Stimulated activated naive CD8-positive, alpha-beta T cell treated with anti-CD3 and anti-CD28 coated beads, Interleukin-15, Interleukin-2, amounts not matched to agents 100 U/mL and 50 U/mL, for 24 hours (primary cell): ENCODE measurements around the gene ZYG11B.
"Not testable (repeated sequence)": the region's sequence is repeated elsewhere in the genome, so short reads cannot be mapped to it uniquely, and the experiment has no call there.

ENCODE experiments used
- ATAC-seq: fragments of 150-1000 bp; cut with Tn5 transposase; one replicate; pipeline ENCODE4 v1.10.0; 2021
- DNase-seq: peaks from one replicate; pipeline ENCODE4 v3.0.0; 2021

Gene ZYG11B

DNA sequence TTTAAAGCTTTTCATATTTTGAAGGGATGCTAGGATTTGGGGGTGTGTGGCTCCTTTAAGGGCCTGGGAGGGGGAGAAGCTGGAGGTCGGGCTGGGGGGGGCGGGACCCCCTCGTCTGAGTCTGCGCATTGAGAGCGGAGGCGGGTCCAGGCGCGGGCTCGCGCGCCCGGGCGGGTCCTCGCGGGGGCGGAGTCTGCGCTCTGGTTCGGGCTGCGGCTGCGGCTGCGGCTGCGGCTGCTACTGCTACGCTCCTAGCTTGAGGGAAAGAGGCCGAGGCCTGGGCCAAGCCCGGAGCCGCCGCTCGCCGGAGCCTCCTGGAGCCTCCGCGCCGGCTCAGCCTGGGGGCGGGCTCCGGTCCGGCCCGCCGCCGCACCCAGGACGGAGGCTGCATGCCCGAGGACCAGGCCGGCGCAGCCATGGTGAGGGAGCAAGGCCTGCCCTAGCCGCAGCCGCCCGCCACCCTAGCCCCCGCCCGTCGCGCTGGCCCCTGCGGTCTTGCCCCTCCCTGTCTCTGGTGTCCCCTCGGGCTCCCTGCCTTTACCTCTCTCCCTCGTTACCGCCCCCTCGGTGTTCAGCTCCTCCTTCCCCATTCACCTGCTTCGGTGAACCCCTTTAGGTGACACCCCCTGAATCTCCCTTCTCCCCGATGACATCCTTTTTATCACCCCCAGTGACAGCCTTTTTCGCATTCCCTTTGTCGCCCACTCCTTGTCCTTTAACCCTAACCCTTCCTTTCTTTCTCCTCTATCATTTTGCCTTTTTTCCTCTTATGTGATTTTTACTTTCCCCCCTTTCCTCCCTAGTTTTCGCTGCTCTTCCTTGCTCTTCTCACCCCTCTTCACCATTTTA lies at the start of gene ZYG11B:
Gene ZYG11B (plus strand): TSS at position 189 of the 849 bp plus-strand sequence. CDS start 201 bp downstream, at position 390.
- DNase-seq (peak; percentile 95), ATAC-seq (peak; percentile 94)

DNA sequence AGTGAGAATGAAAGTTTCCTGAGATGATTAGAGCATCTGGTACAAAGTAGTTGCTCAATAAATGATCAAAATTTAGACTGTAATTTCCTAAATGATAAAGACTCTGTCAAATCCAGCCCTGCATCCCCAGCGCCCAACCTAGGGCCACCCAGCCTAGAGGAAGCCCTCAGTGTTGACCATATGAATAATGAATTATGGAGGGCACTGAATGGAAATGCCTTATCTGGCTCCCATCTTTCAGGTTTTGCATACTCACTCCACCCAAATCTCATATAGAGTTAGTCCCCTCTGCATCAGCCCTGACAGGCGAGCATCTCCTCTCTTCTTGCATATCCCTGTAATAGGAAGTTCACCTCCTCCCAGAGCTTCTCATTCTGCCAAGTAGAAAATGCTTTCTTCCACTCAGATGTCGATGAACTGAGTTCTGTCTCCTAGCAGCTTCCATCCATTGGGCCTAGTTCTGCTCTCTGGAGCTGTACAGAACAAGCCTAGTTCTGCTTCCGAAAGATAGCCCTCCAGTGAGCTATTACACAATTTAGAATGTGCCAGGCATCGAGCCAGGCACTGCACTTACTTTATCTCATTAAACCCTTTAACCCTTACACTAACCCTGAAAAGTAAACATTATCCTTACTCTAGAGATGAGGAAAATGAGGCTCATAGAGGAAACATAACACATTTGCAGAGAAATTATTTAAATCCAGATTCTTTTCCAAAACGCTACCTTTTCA lies 49.0 kb upstream of the ZYG11B start:
- ATAC-seq (no peak), DNase-seq (no peak)

DNA sequence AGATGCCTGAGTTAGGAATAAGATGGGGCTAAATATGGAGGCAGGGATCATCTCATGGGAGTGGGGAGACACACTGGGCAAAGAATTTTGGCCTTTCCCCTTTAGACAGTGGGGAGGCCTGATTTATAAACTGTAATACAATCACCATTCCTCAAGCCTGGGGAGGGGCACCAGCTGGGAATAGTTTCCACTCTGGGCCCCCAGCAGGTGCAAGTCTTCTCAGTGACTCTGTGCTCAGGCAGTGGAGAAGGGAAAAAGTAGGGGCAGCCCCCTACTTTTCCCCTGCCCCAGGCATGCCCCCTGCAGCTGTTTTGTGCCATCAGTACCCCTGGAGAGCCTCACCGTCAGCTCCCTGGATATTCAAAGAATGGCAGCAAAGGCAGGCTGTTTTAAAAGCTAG lies 47.2 kb upstream of the ZYG11B start:
- no peak for ATAC-seq
- no peak for DNase-seq

DNA sequence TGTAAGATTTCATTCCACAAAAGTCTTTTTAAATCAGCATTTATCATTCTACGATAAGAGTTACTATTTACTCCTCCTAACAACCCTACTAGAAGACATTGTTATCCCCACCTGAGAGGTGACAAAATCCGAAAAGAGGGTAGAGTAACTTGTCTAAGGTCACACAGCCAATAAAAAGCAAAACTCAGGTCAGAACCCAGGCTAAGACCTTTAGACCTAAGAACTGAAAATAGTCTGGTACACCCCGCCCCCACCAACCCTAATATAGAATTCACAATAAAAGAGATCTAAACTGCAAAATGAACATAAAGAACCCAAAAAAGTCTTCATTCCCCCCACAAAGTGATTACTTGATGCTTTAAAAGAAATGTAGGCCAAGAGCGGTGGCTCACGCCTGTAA lies 46.8 kb upstream of the ZYG11B start:
- ATAC-seq (no peak), DNase-seq (no peak)

DNA sequence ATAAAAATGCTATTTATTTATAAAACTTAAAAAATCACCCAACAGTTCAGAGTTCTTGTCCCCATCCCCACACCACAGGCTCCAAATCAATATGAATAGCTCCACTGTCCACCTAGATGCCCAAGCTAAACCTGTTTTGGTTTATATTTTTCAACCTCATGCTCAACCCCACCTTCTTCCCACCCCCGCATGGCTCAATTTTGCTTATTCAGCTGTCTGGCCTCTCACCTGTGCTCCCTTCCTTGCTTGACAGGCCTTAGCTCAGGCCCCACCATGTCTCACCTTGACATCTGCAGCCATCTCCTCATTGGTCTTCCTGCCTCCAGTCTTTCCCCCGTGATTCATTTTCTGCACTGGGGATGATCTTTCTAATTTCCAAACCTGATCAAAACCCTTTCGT lies 45.9 kb upstream of the ZYG11B start:
- ATAC-seq, result no peak
- no peak for DNase-seq

DNA sequence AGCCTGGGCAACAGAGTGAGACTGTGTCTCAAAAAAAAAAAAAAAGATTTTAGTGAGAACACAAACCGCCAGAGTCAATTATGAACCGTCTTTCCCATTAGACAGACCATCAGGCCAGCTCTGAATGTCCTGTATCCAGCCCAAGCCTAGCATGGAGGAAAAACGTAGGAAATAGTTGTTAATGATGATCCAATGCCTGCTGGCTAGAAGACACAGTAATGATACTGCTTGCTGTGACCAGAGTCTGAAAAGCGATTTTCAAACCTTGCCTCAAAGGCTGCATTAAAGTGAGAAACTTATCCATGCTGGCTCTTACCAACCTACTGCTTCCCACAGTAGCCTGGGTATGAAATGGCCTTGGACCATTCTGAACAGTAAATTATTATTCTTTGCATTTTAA lies 45.1 kb upstream of the ZYG11B start:
- DNase-seq, result no peak
- no peak for ATAC-seq

DNA sequence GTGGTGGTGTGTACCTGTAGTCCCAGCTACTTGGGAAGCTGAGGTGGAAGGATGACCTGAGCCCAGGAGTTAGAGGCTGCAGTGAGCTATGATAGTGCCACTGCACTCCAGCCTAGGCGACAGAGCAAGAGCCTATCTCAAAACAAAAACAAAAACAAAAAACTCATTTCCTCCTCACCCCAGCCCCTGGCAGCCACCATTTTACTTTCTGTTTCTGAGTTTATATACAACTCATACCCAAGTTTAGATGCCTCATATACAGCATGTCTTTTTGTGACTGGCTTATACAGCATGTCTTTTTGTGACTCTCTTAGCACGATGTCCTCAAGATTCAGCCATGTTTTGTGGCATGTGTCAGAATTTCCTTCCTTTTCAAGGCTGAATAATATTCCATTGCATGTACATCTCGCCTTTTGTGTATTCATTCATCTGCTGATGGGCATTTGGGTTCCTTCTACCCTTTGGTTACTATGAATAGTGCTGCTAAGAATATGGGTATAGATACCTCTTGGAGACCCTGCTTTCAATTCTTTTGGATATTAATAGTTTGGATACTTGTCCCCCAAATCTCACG lies 42.8 kb upstream of the ZYG11B start:
- DNase-seq, result no peak
- ATAC-seq, result no peak

DNA sequence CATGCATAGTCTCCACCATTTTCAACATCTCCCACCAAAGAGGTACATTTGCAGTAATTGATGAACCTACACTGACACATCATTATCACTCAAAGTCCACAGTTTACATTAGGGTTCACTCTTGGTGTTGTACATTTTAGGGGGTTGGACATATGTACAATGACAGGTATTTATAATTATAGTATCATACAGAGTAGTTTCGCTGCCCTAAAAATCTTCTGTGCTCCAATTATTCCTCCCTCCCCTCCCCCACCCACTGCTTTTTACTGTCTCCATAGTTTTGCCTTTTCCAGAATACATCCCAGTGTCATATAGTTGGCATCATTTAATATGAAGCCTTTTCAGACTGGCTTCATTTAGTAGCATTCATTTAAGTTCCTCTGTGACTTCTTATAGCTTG lies 41.7 kb upstream of the ZYG11B start:
- no peak for ATAC-seq
- no peak for DNase-seq

DNA sequence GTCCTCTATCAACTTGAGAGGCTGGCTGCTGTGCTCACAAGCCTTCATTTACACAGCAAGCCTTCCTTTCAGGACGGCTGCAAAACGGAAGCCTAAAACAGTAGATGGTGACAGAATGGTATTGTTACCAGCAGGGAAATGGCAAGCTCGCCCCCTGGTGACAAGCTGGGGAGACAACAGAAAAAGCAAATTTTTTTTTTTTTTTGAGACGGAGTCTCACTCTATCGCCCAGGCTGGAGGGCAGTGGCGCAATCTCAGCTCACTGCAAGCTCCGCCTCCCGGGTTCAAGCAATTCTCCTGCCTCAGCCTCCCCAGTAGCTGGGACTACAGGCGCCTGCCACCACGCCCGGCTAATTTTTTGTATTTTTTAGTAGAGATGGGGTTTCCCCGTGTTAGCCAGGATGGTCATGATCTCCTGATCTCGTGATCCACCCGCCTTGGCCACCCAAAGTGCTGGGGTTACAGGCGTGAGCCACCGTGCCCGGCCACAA lies 39.9 kb upstream of the ZYG11B start:
- DNase-seq (peak; percentile 76), ATAC-seq (peak; percentile 80)

DNA sequence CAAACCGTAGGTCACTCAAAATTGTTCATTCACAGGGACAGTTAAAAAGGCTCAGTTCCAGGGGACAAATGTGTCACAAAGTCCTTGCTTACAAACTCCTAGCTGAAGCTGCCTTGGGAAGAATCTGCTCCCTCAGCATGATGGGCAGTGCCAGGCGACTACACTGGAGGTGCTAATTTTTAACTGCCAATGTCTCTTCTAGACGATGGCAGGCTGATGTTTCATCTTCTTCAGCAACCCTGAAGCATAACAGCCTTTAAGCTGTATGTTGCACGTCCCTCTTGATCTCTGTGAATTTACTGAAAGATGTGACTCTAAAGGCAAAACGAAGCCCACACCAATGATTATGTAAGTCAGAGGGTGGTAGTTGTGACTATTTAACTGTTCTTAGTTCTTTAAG lies 39.4 kb upstream of the ZYG11B start:
- no peak for ATAC-seq

DNA sequence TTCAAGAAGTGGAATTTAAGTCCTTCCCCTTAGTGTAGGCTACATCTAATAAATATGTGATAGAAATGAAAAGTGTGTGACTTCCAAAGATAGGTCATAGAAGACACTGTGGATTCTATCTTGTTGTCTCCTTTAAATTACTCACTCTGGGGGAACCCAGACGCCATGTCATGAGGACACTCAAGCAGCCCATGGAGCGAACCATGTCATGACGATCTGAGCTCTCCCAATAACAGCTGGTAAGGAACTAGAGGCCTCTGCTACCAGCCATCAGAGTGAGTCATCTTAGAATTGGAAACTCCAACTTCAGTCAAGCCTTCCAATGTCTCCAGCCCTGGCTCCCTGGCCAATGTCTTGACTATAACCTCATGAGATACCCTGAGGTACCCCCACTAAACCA lies 34.4 kb upstream of the ZYG11B start:
- no peak for DNase-seq
- no peak for ATAC-seq

More for the DNA sequence above, 39.4 kb upstream of the ZYG11B start:
- DNase-seq, result no peak

DNA sequence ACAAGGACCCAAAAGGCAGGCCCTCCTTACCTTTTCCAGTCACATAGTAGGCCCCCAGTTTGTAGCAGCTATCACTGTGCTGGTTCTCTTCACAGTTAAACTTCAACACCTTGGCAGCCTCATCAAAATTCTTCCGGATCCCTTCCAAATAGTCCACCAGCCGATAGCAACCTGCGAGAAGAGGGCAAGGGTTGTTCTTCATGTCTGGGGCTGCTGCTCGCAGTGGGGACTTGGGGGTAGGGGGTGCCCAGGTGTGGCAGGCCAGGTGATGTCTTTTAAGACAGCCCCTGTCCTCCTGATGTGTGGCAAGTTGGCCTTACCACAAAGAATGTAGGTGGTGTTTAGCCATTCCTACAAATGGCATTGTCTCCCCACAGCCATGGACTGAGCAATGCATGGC lies 33.6 kb upstream of the ZYG11B start:
- no peak for DNase-seq
- ATAC-seq, result no peak

DNA sequence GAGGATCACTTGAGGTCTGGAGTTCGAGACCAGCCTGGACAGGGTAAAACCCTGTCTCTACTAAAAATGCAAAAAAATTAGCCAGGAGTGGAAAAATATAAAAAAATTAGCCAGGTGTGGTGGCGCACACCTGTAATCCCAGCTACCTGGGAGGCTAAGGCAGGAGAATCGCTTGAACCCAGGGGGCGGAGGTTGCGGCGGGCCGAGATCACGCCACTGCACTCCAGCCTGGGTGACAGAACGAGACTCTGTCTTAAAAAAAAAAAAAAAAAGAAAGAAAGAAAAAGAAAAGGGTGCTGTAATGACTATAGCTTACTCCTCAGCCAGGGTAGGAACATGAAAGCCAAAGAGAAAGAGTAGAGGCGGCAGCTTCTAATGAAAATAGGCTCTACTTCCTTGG lies 32.9 kb upstream of the ZYG11B start:
- DNase-seq, ATAC-seq: not testable (repeated sequence)

DNA sequence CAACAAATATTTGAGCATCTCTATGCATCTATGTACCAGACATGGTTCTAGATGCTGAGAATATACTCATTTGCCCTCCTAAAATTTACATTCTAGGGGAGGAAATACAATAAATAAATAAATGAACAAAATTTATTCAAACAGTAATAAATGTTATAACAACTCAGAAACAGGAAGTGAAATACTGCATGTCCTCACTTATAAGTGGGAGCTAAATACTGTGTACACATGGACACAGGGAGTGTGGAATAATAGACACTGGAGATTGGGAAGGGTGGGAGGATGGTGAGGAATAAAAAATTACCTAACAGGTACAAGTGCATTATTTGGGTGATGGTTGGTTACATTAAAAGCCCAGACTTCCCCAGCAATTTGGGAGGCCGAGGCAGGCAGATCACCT lies 32.4 kb upstream of the ZYG11B start:
- DNase-seq, result no peak
- ATAC-seq, result no peak

DNA sequence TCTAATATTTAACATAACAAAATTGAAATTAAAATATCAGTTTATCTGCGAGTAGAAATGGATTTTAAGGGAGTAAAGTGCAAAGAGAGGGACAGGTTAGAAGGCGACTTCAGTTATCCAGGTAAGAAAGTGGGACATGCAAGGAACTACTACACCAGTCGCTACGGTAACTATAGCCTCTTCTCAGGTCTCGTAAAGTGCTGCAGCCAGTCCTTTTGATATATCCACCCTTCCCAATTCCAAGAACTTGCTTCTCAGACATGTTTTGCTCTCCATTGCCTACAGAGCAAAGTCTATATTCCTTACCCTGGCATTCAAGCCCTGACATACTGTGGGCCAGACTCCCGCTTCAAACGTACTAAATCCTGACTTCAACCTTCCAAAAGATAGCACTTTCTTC lies 30.6 kb upstream of the ZYG11B start:
- DNase-seq (no peak), ATAC-seq (no peak)

DNA sequence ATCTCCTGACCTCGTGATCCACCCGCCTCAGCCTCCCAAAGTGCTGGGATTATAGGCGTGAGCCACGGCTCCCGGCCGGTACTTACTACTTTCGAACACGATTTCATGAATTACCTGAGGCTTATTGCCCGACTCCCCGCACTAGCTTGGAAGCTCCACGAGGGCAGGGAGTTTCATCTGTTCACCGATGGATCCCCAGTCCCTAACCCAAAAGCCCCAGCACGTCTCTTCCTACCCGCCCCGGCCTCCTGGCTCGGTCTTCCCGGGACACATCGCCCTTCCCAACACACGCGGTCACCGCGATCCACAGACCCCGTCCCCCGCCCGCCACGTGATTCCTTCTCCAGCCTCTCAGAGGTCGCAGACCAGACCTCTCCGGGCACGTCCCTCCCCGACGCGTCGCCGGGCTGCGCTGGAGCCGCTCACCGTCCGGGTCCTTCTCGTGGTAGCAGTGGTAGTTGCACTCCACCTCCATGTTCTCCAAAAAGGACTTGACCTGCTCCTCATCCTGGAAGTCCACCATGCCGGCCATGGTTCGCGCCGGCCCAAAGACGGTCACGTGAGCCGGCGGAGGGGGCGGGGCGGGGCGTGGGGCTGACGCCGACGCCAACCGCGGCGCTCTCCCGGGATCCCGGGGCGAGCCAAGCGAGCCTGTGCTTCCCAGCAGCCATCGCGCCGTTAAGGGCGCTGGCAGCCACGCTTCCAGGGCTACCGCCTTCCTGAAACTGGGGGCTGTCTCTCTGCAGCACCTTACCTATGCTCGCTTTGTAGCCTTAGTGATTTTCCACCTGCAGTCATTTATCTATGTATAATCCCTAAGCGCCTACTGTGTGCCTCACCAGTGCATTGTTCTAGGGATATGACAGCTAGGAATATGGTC lies 28.2 kb upstream of the ZYG11B start, which contains the start of gene COA7:
Gene COA7 (minus strand): TSS at position 553 of the 880 bp plus-strand sequence. CDS start 21 bp downstream, at position 532.
- DNase-seq (peak; percentile 86), ATAC-seq (peak; percentile 72)

DNA sequence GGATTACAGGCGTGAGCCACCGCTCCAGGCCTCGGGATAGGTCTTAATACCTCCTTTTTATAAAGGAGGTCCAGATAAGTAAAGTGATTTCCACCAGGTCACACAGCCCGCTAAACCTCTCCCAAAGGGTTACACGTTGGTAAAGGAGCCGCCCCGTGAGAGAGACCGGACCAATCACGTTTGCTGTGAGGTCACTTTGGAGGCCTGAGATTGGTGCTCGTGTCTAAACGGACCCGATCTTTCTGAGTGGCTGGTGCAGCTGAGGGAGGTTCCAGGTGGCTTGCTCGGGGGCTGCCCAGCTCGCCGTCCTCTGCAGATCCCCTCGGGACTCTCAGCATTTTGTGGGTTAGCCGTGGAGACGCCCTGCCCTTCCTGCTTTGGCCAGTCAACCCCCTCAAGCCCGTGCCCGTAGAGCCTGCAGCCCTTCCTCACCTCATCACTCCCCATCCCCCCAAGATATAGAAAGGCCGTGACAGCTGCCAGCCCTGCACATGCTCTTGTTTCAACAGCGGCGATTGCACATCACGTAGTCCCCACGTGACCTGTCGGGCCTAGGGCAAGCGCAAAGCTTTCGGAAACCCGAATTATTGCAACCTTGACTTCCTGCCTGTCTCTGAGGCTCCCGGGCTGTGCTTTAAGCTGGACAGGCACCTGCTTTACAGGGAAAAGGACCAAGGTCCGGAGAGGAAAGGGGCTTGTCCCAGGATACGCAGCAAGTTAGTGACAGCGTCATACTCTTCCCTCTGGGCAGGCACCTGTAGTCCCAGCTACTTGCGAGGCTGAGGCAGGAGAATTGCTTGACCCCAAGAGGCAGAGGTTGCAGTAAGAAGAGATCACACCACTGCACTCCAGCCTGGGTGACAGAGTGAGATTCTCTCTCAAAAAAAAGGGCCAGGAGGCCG lies 23.1 kb upstream of the ZYG11B start:
- ATAC-seq, result peak; percentile 93

DNA sequence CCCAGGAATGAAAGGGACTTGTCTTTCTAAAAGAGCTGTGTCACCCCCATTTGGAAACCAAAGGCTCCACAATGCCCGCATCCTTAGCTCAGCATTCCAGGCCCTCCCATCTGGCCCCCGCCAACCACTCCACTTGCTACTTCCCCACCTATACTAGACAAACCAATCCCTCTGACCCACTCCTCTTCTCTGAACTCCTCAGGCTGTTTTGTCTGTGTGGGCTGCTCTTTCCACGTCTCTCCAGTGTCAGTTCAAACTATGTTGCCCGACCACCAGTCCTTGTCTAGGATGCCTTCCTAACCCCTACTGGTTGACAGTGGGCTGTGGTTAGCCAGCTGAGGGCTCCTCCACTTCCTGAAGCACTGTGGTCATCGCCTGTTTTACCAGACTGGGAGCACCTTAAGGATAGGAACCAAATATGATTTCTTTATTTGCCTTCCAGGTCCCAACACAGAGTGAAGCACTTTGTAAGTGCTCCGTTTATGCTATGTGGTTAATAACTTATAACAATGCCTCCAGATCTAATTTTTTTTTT lies 20.1 kb upstream of the ZYG11B start:
- ATAC-seq (no peak), DNase-seq (no peak)

More for the DNA sequence above, 23.1 kb upstream of the ZYG11B start:
- DNase-seq, result peak; percentile 80

DNA sequence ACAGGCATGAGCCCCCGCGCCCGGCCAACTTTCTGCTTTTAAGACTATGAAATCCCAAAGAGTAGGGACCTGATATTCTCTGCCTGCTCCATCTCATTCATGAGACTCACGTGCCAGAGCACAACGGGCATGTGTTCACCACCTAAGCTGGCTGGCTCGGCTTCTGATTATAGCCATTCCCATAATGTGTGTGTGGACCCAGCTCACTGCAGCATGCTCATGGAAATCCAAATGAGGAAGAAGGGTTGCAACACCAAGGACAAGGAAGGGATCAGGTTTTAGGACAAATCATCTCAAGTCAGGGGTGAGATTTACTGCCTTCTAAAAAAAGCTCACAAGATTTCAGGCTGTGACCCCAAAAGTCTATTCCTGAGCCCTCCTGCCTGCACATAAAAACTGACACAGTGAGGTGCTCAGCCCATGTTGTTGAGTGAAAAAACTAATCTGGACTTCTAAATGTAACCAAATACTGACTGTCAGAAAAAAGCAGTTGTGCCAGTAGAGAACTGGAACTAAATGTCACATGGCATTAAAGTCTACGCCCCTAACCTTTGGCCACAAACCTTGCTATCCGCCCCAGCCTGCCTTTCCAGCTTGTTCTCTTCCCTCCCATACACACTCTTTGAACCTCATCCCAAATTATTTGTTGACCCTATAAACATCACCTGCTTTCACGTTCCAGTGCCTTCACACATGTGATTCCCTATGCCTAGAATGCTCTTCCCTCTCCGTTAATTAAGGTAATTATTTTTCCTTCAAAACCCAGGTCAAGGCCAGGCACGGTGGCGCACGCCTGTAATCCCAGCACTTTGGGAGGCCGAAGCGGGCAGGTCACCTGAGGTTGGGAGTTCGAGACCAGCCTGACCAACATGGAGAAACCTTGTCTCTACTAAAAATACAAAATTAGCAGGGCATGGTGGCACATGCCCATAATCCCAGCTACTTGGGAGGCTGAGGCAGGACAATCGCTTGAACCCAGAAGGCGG lies 19.0 kb upstream of the ZYG11B start:
- DNase-seq, result no peak
- no peak for ATAC-seq
